HG03108 (cell line): Measurements from ENCODE around the gene ZCWPW1.

Experiments used
- ATAC-seq: cut with Tn5 transposase; IDR thresholded peaks from one replicate; pipeline ENCODE4 v1.9.1; 2021; ENCODE audit warnings: moderate library complexity; ENCODE audit not compliant: unreplicated experiment

Gene ZCWPW1, protein sequence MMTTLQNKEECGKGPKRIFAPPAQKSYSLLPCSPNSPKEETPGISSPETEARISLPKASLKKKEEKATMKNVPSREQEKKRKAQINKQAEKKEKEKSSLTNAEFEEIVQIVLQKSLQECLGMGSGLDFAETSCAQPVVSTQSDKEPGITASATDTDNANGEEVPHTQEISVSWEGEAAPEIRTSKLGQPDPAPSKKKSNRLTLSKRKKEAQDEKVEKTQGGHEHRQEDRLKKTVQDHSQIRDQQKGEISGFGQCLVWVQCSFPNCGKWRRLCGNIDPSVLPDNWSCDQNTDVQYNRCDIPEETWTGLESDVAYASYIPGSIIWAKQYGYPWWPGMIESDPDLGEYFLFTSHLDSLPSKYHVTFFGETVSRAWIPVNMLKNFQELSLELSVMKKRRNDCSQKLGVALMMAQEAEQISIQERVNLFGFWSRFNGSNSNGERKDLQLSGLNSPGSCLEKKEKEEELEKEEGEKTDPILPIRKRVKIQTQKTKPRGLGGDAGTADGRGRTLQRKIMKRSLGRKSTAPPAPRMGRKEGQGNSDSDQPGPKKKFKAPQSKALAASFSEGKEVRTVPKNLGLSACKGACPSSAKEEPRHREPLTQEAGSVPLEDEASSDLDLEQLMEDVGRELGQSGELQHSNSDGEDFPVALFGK

DNA sequence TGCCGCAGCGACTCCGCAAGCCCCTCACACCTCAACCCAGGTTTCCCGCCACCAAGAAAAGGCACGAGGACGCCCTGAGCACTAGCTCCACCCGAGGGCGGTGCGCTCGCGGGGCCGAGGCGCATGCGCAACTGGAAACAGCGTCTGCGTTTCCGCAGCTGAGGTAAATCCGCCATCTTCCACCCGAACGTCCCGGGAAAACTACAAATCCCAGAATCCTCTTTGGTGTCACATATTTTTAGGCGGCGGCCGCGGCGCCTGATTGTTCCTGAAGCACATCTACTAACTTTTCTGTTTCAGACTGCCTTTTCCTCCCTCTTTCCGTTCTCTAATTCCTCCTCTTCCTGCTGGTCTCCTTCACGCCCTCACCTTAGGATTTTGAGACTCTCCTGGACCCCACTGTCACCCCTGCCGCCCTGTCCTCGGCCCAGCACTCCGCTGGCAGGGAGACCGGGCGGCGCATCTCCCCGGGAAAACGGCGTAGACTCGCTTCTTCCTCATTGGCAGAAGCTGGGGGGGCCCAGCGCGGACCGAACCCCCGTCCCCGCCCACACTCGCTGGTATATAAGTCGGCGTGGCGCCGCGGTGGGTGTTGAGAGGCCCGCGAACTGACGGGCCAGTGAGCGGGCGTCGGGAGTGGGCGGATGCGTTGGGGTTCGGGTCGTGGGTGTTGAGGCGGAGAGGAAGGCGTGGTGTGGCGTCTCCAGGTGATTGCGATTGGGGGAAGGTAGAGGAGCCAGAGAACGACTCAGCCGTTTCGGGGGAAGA is at the start of gene ZCWPW1:
ZCWPW1 (minus strand) TSS at position 505 of the 768 bp plus-strand sequence. CDS start 8,054 bp downstream, outside the sequence.
- ATAC-seq, result peak; percentile 37

DNA sequence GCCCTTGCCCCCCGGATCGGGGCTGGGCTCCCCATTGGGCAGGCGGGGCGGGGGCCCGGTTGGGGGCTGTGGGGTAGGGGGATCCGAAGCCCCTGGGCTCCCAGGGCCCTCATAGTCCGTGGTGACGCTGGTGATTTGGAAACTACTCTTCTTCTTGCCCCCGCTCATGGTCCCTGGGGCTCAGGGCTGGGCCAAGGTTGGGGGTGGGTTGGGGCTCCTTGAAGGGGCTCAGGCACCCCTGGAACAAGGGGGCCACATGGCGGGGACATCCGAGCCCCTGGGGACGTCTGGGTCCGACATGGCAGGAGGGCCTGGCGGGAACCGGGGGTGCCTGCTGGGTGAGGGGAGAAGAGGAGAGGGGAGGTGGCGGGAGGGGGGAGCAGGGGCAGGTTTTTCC is 49.4 kb upstream of the ZCWPW1 start:
- ATAC-seq, result no peak

DNA sequence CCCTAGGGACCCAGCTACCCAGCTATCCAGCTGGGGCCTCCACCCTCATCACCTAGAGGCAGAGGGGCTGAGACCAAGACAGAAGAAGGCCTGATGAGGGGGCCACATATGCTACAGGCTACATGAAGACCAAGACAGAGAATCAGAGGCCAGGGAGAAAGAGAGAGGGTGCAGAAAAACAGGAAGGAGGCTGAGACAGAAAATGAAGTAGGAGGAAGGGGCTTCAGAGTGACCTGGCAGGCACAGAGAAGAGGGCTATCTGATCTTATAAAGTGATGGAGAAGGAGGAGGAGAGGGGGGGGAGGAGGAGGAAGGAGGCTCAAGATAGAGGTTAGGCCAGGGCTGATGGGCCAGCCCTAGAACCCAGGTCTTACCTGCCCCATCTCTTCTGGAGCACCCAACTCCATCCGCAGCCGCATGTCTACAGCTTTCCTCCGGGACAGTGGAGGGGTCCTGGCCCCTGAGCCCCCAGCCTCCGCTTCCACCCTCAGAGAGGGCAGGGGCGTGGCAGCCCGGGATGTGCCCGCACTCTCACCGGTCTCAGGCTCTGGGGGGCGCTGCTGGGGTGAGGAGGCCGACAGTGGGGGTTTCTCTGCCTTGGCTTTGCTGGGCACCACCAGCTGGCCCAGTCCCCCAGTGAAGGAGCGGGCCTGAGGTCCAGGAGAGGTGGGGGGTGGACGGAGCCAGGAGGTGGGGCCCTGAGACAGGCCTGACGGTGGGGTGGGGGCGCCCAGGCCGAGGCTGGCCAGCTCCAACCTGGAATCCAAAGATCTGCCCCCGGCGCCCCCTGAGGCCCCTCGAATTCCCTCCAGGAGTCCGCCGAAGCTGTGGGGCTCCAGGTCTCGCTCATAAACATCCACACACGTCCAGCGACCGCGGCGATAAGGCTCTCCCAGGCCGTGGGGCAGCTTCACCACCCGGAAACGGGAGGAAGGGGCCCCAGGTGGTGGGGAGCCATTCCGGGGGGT is 48.7 kb upstream of the ZCWPW1 start:
- ATAC-seq, result no peak

DNA sequence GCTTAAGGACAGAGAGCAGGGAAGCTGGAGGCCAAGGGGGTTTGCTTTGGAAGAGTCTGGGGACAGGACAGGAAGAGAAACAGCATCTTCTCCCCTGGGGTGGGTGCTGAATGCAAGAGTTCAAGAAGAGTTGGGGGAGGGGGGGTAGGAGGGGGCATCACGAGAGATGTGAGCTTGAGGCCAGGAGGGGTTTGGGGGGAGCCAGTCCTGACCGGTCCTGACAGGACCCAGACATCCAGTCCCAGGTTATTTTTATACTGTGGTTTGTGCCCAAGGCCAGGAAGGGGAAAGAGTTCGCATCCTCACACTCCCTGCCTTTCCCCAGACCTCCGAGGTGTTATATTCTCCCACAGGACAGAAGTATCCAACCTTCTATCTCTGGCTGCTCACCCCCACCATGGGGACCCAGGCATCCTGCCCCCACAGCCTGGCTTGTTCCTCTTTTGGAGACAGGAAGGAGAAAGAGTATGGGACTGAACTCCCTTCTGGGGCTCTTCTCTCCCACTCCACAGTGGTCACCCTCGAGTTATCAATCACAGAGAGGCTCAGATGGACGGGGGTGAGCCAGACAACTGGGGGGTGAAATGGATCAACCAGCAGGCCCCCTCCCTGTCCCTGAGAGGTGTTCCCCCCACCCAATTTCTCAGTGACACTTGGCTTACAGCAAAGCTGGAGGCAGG is 47.7 kb upstream of the ZCWPW1 start:
- no peak for ATAC-seq

DNA sequence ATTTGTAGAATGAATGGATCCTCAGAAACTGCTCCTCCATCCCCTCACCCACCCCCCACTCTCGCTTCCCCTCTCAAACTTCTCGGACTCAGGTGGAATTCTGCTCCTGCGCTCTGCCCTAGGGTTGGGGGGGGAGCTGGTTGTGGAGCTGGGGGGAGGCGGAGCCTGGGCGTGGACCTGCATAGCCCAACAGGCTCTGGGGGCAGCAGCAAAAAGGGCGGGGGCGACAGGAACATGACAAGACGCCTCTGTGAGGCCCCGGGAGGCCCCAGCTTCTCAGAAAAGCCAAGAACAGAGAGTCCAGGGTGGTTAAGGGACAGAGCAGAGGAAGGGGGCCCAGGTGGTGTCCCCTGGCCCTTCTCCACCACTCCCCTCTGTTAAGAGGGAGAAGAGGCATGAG is 47.0 kb upstream of the ZCWPW1 start:
- ATAC-seq, result no peak

DNA sequence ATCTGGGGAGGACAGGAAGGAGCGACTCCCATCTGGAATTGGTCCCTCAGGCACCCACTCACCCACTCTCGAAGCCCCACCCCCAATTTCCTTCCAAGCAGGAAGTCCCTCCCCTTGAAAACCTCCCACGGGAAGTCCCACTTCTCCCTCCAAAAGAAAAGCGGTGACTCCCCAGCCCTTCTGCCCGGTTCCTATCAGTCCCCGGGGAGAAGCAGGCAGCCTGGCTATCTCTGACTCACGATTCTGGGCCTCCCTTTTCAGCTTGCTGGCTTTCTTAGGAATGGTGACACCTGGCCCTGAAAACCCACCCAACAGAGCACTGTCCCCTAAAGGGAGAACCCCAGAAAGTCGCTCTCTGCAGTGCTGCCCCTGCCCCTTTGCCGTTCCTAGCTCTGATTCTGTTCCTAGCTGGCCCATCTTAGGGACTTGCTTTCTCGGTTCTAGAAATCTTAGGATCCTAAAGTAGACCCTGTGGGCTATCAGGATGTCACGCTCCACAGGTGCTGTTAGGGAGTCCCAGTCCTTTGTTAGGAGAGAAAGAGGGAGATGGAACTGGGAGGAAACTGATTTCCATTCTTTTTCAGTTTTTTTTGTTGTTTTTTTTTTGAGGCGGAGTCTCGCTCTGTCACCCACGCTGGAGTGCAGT is 44.5 kb upstream of the ZCWPW1 start:
- ATAC-seq, result no peak

DNA sequence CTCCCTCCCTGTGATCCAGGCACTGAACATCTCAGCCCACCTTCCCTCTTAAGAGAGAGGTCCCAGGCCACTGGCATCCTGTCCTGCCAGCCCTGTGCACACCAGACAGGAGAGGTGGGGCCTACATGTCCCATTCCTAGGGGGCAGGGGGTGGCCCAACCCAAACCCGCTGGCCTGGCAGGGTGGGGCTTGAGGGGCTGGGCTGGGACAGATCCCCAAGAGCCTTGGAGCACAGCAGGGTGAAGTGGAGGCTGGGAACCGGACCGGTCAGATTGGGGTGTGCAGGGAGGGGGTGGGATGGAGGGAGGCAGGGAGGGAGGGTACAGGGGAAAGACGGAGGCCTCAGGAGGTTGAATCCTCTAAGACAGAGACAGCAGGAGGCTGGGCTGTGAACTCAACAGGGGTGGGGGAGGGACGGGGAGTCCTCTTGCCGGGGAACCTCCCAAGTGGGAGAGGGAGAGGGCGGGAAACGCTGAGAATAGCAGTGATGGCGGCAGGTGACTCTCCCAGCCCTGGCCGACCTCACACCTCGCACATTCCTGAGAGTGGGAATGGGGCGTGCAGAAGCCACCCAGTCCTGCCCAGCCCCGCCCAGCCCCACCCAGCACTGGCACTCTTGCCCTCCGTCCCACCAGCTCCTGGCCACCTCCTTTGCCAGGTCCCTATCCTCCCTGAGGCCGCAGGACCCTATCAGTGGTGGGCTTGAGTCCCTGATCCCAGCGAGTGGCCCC is 43.8 kb upstream of the ZCWPW1 start:
- ATAC-seq, result no peak

DNA sequence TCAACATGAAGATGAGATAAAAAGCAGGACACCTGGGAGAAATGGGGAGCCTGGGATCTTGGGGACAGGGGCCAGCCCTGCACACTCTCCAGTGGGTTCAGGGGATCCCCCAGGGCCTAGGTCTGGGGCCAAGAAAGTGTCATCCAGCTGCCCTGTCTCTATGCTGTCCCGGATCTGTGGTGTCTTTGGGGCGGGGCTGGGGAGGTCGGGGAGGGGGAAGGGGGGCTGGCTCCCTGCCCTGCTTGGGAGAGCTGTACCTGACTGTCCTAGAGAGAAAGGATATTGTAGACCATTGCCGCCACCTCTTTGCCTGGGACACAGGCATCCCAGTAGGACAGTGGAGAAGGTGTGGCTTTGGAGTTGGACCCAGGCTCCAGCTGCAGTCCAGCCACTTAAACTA is 42.5 kb upstream of the ZCWPW1 start:
- ATAC-seq, result no peak

DNA sequence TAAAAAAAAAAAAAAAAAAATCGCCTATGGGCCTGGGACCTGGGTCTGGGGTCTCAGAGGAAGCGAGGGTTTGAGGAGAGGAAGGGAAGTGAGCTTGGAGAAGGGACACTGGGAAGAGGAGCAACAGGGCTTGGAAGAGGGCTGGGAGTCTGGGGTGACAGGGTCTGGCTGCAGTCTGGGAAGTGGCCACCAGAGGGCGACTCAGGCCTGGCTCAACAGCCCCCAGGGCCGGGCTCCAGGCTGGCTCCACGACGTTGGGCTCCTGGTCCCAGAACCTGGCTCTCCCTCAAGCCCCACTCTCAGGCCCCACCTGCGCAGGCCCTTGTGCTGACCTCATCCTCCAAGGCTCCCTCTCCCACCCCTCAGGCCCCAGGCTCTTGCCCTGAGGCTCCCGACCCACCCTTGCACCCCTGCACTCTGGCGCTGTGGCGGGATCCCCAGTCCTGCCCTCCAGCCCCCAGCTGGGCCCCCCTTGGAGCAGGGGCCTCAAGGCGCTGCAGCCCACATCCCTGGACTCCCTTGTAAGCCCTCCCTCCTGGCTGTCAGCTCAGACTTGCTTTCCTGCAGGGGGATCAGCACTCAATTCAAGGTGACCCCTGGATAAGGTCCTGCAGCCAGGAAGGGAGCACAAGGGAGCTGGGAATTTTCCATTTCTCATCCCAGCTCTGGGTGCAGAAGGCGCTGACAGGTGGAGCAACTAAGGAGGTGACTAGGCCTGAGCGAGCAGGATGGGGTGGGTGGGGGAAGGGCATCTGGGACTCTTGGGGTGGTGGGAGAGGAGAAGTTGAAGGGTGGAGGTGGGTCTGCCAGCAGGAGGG is 40.9 kb upstream of the ZCWPW1 start:
- no peak for ATAC-seq

DNA sequence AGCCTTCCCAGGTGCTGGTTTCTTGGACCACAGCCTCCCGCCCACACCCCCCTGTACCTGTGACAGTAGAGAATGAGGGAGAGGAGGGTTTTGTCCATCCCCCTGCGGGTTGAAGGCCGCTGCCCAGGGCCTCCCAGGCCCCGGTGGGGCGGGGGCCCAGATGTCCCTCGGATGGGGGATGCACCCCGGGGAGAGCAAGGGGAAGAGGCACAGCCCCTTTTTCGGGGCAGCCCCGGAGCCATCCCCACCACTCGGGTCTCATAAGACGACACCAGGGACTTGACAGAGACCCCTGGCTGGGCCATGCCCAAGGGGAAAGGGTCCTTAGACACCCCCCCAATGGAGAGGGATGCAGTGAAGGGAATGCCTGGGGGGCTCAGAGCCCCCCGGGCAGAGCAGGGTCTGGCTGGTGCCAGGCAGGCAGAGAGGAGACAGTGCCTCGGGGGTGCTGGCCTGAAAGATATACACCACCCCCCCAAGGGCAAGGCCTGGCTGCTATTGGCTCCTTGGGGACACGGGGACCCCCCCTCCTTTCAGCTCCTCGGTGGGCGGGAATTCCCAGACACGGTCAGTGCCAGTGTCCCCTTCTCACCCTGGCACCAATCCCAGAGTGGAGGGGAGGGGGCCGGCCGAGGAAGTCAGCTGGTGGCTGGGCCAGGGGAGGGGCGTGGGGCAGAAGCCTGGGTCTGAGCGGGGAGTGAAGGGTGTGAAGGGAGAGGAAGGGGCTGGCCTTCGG is 39.3 kb upstream of the ZCWPW1 start:
- no peak for ATAC-seq

DNA sequence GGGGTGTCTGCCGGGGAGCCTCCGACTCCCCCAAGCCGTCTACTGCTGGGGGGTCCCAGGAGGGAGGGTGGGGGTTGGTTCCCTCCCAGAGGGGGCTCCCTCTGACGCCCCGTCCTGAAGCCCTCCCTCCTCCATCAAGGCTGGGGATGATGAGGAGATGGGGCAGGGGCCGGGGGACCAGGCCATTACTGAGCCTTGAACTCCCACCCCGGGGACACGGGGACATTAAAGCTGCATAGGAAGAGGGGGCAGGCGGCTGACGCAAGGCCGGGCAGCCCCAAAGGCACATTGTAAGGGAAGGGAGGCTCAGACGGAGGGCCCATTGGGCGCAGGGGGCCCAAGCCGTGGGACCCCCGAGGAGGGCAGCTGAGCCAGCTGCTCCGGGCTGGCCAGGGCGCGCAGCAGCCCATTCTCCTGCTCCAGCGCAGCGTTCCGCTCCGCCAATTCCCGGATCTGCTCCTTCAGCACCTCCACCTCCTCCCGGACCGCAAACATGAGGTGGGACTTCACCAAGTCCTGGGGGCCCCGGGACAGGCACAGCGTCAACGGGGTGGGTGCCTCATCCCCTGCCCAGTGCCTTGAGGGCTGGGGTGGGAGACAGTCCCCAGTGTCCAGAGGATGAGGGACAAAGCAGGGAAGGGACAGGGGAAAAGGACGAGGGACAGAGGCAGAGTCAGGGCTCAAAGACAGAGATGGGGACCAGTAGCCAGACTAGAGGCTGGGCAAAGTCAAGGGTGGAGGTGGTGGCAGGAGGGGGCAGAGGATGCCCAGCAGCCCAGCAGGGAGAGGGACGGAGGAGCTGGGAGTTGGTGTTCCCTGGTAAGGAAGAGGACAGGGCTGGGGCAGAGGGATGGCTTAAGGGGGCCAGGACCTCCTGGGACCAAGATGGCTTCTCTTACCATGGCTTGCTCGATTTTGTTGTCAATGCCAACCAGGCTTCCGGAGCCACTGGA is 38.4 kb upstream of the ZCWPW1 start:
- no peak for ATAC-seq

DNA sequence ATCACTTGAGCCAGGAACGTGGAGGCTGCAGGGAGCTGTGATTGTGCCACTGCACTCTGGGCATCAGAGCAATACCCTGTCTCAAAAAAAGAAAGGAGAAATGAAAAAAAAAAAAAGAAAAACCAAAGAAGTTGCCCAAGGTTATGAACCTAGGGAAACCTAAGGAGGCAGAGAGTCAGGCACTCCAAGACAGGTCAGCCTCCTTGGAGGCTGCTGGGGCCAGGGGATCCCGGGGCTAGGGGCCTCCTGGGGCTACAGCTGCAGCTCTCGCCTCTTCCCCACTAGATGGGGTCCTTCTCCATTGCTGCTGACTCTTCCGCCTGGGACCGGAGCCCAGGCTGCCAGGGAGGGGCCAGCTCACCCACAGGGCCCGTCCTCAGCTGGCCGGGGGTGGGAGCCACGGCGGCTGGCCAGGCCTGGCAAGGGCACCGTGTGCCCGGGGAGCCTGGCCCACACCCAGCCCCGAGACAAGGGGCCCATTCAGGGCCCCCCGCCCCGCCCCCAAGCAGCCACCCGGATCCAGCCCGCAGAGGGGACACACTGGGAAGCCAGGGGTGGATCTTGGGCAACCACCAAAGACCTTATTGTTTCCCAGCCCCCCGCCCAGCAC is 37.3 kb upstream of the ZCWPW1 start:
- no peak for ATAC-seq

DNA sequence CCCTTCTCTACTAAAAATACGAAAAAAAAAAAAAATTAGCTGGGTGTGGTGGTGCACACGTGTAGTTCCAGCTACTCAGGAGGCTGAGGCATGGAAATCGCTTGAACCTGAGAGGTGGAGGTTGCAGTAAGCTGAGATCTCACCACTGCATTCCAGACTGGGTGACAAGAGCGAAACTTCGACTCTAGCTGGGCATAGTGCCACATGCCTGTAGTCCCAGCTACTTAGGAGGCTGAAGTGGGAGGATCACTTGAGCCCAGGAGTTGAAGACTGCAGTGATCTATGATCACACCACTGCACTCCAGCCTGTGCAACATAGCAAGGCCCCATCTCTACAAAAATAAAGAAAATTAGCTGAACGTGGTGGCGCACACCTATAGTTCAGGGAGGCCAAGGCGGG is 36.8 kb upstream of the ZCWPW1 start:
- no peak for ATAC-seq

DNA sequence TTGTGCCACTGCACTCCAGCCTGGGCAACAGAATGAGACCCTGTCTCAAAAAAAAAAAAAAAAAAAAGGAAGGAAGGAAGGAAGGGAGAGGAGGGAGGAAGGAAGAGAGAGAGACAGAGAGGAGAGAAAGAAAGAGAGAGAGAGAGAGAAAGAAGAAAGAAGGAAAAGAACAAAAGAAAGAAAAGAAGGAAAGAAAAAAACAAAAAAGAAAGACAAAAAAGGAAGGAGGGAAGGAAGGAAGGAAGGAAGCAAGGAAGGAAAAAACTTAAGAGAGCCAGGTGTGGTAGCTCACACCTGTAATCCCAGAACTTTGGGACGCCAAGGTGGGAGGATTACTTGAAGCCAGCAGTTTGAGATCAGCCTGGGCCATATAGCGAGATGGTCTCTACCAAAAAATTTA is 36.3 kb upstream of the ZCWPW1 start:
- ATAC-seq, result no peak

DNA sequence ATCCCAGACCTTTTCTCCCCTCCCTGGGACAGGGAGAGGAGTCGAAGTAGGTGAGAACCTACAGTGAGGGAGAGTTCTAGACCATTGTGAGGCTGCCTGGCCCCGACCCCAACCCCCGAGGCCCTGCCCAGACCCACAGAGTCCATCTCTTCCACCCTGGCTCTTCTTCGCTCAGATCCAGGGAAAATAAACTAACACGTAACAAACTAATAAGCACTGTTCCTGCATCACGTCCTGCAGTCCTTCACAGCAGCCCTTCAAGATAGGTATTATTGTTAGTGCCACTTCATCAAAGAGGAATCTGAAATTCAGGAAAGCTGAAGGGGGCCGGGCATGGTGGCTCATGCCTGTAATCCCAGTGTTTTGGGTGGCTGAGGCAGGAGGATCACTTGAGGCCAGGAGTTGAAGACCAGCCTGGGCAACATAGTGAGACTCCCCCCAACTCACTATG is 35.7 kb upstream of the ZCWPW1 start, which contains the start of gene SPACDR:
SPACDR (minus strand) TSS at position 51 of the 451 bp plus-strand sequence. CDS start 235 bp downstream, outside the sequence.
- no peak for ATAC-seq

DNA sequence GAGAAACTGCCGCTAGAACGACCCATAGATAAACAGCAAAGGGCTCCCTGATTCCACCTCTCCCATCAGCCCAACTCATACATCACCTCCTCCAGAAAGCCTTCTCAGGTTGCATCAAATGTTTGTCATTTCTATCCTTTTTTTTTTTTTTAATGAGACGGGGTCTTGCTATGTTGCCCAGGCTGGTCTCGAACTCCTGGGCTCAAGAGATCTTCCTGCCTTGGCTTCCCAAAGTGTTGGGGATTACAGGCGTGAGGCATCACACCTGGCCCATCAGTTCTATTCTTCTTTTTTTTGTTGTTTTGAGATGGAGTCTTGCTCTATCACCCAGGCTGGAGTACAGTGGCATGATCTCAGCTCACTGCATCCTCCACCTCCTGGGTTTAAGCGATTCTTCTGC is 28.5 kb upstream of the ZCWPW1 start:
- no peak for ATAC-seq
